C4-2B (cell line): ENCODE measurements around the gene KCNN4.

Experiments used
- H3K27ac ChIP-seq: fragments of 450-650 bp; 2 replicates; pipeline ENCODE4 v1.5.1; 2017
- CTCF ChIP-seq: fragments of 450-650 bp; conservative IDR thresholded peaks from 2 replicates; pipeline ENCODE4 v1.5.1; 2017; ENCODE audit warnings: mild to moderate bottlenecking
- ZFX ChIP-seq: fragments of 450-650 bp; IDR thresholded peaks from 2 replicates; pipeline ENCODE4 v1.6.1; 2017

Gene KCNN4

GRCh38 chr19:43741075-43741825, 39.5 kb downstream of the KCNN4 start:
- TF ChIP-seq CTCF (no peak), ZFX (no peak)
- H3K27ac ChIP-seq = no peak overlapping the region

- H3K27ac ChIP-seq = no peak overlapping the region
- TF ChIP-seq ZFX (no peak), CTCF (no peak)
Measured at GRCh38 chr19:43739439-43740235, 41.1 kb downstream of the KCNN4 start.

- TF ChIP-seq ZFX = no peak
- TF ChIP-seq CTCF = no peak
- H3K27ac ChIP-seq = no peak overlapping the region
Measured at GRCh38 chr19:43738780-43739211, 42.0 kb downstream of the KCNN4 start.

- H3K27ac ChIP-seq = no peak overlapping the region
- TF ChIP-seq CTCF (no peak), ZFX (no peak)
Measured at GRCh38 chr19:43735957-43736356, 44.8 kb downstream of the KCNN4 start.

GRCh38 chr19:43735013-43735412, 45.8 kb downstream of the KCNN4 start:
- no peak for TF ChIP-seq CTCF
- no peak overlapping the region for H3K27ac ChIP-seq

- no peak overlapping the region for H3K27ac ChIP-seq
- TF ChIP-seq ZFX (no peak), CTCF (no peak)
Measured at GRCh38 chr19:43731846-43732245, 48.9 kb downstream of the KCNN4 start.

- no peak for TF ChIP-seq CTCF
- TF ChIP-seq ZFX = no peak
- no peak overlapping the region for H3K27ac ChIP-seq
Measured at GRCh38 chr19:43731346-43731745, 49.4 kb downstream of the KCNN4 start.
